ENCODE measurements around the gene PRICKLE4.

Gene PRICKLE4

DNA sequence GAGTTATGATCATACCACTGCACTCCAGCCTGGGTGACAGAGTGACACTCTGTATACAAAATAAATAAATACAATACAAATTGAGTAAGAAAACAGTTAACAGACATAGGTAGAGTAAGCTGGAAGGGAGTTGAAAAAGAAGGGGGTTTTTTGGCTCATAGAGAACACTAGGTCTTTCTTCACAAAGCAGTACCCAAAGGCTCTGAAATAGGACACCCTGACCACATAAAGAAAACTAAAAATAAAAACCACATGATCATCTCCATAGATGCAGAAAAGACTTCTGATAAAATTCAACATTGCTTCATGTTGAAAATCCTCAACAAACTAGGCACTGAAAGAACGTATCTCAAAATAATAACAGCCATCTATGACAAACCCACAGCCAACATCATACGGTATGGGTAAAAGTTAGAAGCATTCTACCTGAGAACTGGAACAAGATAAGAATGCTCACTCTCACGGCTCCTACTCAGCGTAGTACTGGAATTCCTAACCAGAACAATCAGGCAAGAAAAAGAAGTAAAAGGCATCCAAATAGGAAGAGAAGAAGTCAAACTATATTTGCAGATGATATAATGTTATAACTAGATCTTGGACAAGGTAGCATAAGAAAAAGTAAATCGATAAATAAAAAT lies 55.6 kb downstream of the PRICKLE4 start:
- DNase-seq (ENCODE audit: low read depth in 2 of 3, low spot score in 2 of 3) = no peak

GRCh38 chr6:41836660-41837052 lies 56.1 kb downstream of the PRICKLE4 start:
- no peak for DNase-seq (ENCODE audit: low read depth in 2 of 3, low spot score in 2 of 3)
